ENCODE data around the gene FLT3LG.

DNA sequence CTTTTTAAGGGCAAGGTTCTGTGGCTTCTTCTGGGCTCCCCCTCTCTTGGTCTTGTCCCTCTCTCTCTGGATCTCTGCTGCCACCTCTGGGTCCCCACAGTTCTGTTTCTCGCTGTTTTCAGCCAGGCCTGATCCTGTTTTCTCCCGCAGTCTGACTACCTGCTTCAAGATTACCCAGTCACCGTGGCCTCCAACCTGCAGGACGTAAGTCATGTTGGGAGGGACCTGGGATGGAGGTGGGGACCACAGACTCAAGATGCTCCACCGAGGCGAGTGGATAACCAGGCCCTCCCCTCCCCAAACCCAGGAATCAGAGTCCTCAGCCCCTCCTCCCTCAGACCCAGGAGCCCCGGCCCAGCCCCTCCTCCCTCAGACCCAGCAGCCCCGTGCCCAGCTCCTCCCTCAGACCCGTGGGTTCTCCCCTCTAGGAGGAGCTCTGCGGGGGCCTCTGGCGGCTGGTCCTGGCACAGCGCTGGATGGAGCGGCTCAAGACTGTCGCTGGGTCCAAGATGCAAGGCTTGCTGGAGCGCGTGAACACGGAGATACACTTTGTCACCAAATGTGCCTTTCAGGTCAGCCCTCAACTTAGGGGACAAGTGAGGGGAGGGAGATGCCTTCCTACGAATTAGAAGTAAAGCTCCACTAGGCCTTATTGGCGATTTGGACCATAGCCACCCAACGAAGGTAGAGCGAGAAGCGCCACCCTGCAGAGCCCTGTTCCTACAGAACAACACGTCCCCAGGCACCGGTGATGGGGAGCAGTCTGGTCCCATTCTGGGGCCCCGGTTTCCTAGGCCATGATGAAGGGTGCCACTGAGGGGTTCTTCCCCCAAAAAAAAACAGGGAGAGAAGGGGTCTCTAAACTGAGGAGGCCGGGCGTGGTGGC is 2.2 kb downstream of the FLT3LG start:
- TF ChIP-seq, protein P1, sequence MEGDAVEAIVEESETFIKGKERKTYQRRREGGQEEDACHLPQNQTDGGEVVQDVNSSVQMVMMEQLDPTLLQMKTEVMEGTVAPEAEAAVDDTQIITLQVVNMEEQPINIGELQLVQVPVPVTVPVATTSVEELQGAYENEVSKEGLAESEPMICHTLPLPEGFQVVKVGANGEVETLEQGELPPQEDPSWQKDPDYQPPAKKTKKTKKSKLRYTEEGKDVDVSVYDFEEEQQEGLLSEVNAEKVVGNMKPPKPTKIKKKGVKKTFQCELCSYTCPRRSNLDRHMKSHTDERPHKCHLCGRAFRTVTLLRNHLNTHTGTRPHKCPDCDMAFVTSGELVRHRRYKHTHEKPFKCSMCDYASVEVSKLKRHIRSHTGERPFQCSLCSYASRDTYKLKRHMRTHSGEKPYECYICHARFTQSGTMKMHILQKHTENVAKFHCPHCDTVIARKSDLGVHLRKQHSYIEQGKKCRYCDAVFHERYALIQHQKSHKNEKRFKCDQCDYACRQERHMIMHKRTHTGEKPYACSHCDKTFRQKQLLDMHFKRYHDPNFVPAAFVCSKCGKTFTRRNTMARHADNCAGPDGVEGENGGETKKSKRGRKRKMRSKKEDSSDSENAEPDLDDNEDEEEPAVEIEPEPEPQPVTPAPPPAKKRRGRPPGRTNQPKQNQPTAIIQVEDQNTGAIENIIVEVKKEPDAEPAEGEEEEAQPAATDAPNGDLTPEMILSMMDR (IDR thresholded peaks at IDR 0.05; ENCODE audit: low read depth, low read length) = peak; percentile 72
- no peak for TF ChIP-seq POLR2A (IDR thresholded peaks at IDR 0.05; ENCODE audit: extremely low read depth, insufficient read length)
- TF ChIP-seq, protein P2, sequence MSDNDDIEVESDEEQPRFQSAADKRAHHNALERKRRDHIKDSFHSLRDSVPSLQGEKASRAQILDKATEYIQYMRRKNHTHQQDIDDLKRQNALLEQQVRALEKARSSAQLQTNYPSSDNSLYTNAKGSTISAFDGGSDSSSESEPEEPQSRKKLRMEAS (IDR thresholded peaks at IDR 0.05; ENCODE audit: low read depth, low read length) = no peak
- no peak; the same call in 1 of the 2 replicates for TF ChIP-seq MYC (IDR thresholded peaks at IDR 0.05; ENCODE audit: low read depth, low read length)

All from NB4 (cell line).